Occipital lobe (tissue), 3 donors: ENCODE results near the gene FNDC8. TPM values are rescaled to one million over a fixed set of nuclear protein-coding genes. Genes with fewer than 3 reads are reported as not detected.
"Not testable (repeated sequence)": the region's sequence is repeated elsewhere in the genome, so short reads cannot be mapped to it uniquely, and the experiment has no call there.

ENCODE experiments used
- DNase-seq: peaks from one replicate; lab custom pipeline; 2025; lab: John Stamatoyannopoulos, UW
- small RNA-seq: library from RNA; depleted of rRNA; stranded (forward); fragments of <200 nt; gene quantifications from one replicate; pipeline ENCODE3, GENCODE V24; 2014
- total RNA-seq: library from RNA; depleted of rRNA; stranded (reverse); fragments of >200 nt; gene quantifications from one replicate; pipeline ENCODE4 v1.2.3, GENCODE V29; 2014

FNDC8 gene
- total RNA-seq, 1 donor from 2014 or later: not detected

- DNase-seq: no peak
Measured at GRCh38 chr17:35169835-35170363, 48.5 kb downstream of the FNDC8 start.

- DNase-seq: no peak
Measured at GRCh38 chr17:35170968-35171771, 49.8 kb downstream of the FNDC8 start.

DNA sequence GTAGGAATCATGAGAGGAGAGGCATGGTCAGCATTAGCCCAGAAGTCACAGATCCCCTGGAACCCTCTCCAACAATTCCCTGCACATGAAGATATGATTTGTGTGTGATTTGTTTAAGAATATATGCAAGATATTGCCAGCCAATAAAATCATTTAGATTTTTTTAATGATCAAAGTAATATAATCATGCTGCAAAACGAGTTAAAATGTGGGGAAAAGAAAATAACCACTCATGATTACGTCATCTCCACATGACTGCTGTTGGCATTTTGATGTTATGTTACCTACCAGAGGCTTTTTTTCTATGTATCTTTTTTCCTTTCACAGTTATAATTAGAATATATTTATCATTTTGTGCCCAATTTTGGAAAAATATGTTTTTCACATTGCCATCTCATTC, 50.4 kb downstream of the FNDC8 start:
- no peak for DNase-seq

GRCh38 chr17:35172321-35172720, 50.9 kb downstream of the FNDC8 start:
- DNase-seq: not testable (repeated sequence)

DNA sequence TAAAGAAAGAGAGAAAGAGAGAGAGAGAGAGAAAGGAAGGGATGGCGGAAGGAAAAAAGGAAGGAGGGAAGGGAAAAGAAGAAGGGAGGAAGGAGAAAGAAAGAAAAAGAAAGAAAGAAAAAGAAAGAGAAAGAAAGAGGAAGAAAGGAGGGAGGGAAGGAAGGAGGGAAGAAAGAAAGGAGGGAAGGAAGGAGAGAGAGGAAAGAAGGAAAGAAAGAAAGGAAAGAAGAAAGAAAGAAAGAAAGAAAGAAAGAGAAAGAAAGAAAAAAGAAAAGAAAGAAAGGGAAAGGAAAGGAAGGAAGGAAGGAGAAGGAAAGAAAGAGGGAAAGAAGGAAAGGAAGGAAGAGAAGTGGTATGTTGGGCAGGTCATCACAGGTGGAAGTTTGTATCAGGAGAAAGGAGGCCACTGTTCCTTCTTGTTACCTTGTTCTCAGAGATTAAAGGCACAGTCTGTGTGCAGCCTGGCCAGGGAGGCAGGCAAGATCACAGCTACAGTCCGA, 53.5 kb downstream of the FNDC8 start:
- DNase-seq: no peak

DNA sequence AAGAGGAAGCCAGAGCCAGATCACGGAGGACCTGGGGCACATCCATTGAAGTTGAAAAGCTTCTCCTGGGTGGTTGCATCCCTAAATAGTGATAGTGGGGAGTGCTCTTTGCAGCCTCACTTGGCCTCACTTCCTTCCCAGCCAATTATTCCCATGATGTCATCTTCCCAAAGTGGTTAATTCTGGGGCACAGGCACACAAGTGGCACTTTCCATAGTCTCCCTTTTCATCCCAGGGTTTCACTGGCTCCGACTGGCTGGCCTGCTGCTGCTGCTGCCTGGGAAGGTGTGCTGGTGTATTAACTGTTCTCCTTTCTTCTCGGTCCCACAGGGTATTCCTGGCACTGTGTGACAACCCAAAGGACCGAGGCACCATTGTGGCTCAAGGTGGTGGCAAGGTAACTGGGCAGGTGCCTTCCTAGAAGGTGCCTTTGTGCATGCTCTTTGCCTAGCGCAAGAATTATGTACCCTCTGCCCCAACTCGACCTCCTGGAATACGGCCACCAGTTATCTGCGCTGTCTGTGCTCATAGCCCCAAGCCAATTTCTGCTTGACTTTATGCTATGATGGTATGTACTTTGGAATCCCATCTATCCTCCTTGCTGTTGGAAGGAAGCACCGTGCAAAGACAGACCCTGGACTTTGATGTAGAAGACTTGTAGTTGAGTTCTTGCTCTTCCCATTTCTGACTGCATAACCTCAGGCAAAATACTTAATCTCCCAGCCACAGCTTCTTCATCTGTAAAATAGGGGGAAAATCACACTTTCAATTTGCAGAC, 54.4 kb downstream of the FNDC8 start:
- no peak for DNase-seq

- no peak for DNase-seq
Measured at GRCh38 chr17:35176897-35177296, 55.5 kb downstream of the FNDC8 start.

DNA sequence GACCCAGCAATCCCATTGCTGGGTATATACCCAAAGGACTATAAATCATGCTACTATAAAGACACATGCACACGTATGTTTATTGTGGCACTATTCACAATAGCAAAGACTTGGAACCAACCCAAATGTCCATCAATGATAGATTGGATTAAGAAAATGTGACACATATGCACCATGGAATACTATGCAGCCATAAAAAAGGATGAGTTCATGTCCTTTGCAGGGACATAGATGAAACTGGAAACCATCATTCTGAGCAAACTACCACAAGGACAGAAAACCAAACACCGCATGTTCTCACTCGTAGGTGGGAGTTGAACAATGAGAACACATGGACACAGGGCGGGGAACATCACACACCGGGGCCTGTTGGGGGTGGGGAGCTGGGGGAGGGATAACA, 58.0 kb downstream of the FNDC8 start:
- DNase-seq: not testable (repeated sequence)

Small RNAs within 50 kb of the gene (small RNA-seq; reads per million reads assigned to genes)
- gene AC004223.1: not detected
- gene RNU6-840P: not detected

Other genes starting within 250 kb of the FNDC8 start
- gene CCT6B, start 160.2 kb upstream of the FNDC8 start, total RNA-seq: 2.3 TPM
- 18.4 TPM for gene ZNF830, start 160.1 kb upstream of the FNDC8 start, total RNA-seq
- 20.6 TPM for gene LIG3, start 141.1 kb upstream of the FNDC8 start, total RNA-seq
- gene RFFL, start 57.9 kb upstream of the FNDC8 start, total RNA-seq: 7.8 TPM
- 8.6 TPM for gene RAD51D, start 1.8 kb upstream of the FNDC8 start, total RNA-seq
- 22.8 TPM for gene NLE1, start 20.7 kb downstream of the FNDC8 start, total RNA-seq
- gene UNC45B, start 26.2 kb downstream of the FNDC8 start, total RNA-seq: 0.31 TPM
- gene SLC35G3, start 72.8 kb downstream of the FNDC8 start, total RNA-seq: not detected
- gene SLFN5, start 121.5 kb downstream of the FNDC8 start, total RNA-seq: 4.4 TPM